SK-N-SH treated with all-trans-retinoic acid at 6 μM for 48 hours (cell line): ENCODE results near the gene FRS3.

Experiments used
- GLIS3 ChIP-seq: fragments of 250-450 bp; sonication (Bioruptor Pico); IDR thresholded peaks from 2 replicates; pipeline ENCODE4 v1.5.0; 2020; ENCODE audit warnings: mild to moderate bottlenecking, moderate library complexity
- OSR1 ChIP-seq: fragments of 250-450 bp; sonication (Bioruptor Pico); IDR thresholded peaks from 2 replicates; pipeline ENCODE4 v1.8.0; 2022; ENCODE audit warnings: moderate library complexity, mild to moderate bottlenecking, inconsistent platforms
- RARB ChIP-seq: fragments of 250-450 bp; sonication (Bioruptor Pico); IDR thresholded peaks from 2 replicates; pipeline ENCODE4 v1.8.0; 2021; ENCODE audit warnings: mild to moderate bottlenecking, moderate library complexity
- SNAI2 ChIP-seq: fragments of 250-450 bp; sonication (Bioruptor Pico); IDR thresholded peaks from 2 replicates; pipeline ENCODE4 v1.5.0; 2020; ENCODE audit warnings: mild to moderate bottlenecking, moderate library complexity
- TOX ChIP-seq: fragments of 250-450 bp; sonication (Bioruptor Pico); IDR thresholded peaks from 2 replicates; pipeline ENCODE4 v1.8.0; 2021; ENCODE audit warnings: mild to moderate bottlenecking, moderate library complexity, borderline replicate concordance
- ZFP3 ChIP-seq: fragments of 250-450 bp; sonication (Bioruptor Pico); IDR thresholded peaks from 2 replicates; pipeline ENCODE4 v1.5.0; 2020; ENCODE audit warnings: mild to moderate bottlenecking, moderate library complexity
- ZNF565 ChIP-seq: fragments of 450-650 bp; formaldehyde crosslinking; conservative IDR thresholded peaks from 2 replicates; pipeline ENCODE4 v1.5.0; 2020; ENCODE audit warnings: low read depth, mild to moderate bottlenecking, moderate library complexity
- TF ChIP-seq, protein P1 (sequence below): fragments of 250-450 bp; sonication (Bioruptor Pico); IDR thresholded peaks from 2 replicates; pipeline ENCODE4 v1.5.0; 2020; ENCODE audit warnings: mild to moderate bottlenecking, moderate library complexity

DNA sequence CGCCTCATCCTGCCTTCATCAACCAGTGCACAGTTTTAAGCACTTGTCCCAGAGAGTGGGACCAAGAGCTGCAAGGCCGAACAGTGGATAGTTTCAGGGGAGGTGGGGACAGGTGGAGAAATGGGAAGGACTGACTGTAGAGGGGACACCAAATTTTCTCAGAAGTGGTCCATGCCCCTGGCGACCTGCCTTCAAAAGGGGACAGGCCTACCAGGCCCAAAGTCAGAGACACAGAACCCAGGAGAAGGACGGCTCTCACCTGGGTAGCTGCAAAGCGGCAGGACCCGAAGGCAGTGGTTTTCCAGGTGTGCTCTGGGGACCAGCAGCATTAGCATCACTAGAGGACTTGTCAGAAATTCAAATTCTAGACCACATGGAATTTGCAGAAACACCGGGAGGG is 50.1 kb downstream of the FRS3 start:
- TF ChIP-seq OSR1 (CRISPR knock-in tag) (no peak), ZNF565 (CRISPR knock-in tag) (no peak), ZFP3 (CRISPR knock-in tag) (no peak), TOX (no peak), GLIS3 (CRISPR knock-in tag) (no peak), SNAI2 (CRISPR knock-in tag) (no peak), RARB (no peak)
- TF ChIP-seq, protein P1, sequence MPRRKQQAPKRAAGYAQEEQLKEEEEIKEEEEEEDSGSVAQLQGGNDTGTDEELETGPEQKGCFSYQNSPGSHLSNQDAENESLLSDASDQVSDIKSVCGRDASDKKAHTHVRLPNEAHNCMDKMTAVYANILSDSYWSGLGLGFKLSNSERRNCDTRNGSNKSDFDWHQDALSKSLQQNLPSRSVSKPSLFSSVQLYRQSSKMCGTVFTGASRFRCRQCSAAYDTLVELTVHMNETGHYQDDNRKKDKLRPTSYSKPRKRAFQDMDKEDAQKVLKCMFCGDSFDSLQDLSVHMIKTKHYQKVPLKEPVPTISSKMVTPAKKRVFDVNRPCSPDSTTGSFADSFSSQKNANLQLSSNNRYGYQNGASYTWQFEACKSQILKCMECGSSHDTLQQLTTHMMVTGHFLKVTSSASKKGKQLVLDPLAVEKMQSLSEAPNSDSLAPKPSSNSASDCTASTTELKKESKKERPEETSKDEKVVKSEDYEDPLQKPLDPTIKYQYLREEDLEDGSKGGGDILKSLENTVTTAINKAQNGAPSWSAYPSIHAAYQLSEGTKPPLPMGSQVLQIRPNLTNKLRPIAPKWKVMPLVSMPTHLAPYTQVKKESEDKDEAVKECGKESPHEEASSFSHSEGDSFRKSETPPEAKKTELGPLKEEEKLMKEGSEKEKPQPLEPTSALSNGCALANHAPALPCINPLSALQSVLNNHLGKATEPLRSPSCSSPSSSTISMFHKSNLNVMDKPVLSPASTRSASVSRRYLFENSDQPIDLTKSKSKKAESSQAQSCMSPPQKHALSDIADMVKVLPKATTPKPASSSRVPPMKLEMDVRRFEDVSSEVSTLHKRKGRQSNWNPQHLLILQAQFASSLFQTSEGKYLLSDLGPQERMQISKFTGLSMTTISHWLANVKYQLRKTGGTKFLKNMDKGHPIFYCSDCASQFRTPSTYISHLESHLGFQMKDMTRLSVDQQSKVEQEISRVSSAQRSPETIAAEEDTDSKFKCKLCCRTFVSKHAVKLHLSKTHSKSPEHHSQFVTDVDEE (CRISPR knock-in tag): no peak
